Measurements from ENCODE around the gene EXOC3.

The EXOC3 gene

GRCh38 chr5:478982-479535, 36.1 kb downstream of the EXOC3 start:
- TF ChIP-seq CTCF (IDR thresholded peaks at IDR 0.05) = no peak

- no peak for TF ChIP-seq CTCF (IDR thresholded peaks at IDR 0.05)
Measured at GRCh38 chr5:479566-480319, 36.8 kb downstream of the EXOC3 start.

GRCh38 chr5:481347-481746, 38.4 kb downstream of the EXOC3 start:
- TF ChIP-seq CTCF (IDR thresholded peaks at IDR 0.05) = no peak

- TF ChIP-seq CTCF (IDR thresholded peaks at IDR 0.05) = no peak
Measured at GRCh38 chr5:482021-482420, 39.0 kb downstream of the EXOC3 start.

- TF ChIP-seq CTCF (IDR thresholded peaks at IDR 0.05) = no peak
Measured at GRCh38 chr5:482506-482905, 39.5 kb downstream of the EXOC3 start.

GRCh38 chr5:483011-483410, 40.0 kb downstream of the EXOC3 start:
- no peak for TF ChIP-seq CTCF (IDR thresholded peaks at IDR 0.05)

- no peak for TF ChIP-seq CTCF (IDR thresholded peaks at IDR 0.05)
Measured at GRCh38 chr5:483434-484140, 40.6 kb downstream of the EXOC3 start.

Data from LNCAP (cell line).